GM19468 (cell line): Measurements from ENCODE around the gene ARHGEF26.

ENCODE experiments used
- ATAC-seq: cut with Tn5 transposase; IDR thresholded peaks from one replicate; pipeline ENCODE4 v1.9.1; 2021; ENCODE audit warnings: mild to moderate bottlenecking, moderate library complexity, moderate number of reproducible peaks; ENCODE audit not compliant: unreplicated experiment; ENCODE audit errors: extremely low read depth

ARHGEF26 gene

DNA sequence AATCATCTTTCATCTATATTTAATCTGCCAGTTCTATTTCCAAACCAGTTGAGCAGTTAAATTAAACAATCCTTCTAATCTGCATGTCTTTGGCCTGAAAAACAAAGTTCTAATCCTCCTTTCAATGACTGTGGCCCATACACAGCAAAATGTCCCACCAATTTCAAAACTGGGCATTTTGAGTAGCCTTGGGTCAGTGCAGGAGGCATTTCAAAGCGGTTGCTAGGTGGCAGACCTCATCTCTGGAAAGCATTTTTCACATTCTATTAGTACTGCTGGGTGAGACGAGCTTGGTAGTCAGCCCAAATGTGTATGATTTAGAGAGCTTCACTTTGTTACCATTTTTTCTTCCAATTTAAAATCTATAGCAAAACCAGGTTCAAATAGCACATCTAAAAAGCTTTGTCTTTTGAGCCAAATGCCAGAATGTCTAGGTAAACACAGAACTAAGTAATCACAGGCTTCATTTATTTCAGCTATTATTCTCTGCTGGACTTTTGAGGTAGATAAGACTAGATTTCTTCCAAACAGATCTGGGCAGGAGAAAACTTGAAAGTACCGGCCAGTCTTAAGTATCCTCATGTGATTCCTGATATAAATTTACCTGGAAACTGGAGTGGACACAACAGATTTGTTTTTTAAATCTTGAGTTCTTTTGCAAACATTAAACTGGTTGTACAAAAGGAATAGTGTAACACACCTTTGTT lies 8.9 kb upstream of the ARHGEF26 start:
- no peak for ATAC-seq

- no peak for ATAC-seq
These were observed 7.6 kb upstream of the ARHGEF26 start for GRCh38 chr3:154113609-154114008.

DNA sequence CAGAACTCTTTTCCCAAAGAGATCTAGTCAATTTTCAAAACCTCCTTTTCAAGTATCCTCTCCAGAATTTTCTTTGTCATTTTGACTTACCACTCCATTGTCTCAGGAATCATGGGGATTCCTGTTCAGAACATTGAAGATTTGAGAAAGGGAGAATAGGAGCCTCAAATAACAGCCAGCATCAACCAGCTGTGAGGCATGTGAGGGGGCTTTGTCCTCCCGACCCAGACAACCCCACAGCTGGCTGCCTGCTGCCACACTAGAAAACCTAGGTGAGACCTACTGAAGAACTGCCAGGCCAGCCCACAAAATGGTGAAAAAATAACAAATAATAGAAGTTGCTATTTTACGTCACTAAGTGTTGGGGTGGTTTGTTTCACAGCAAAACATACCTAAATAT lies 5.9 kb upstream of the ARHGEF26 start:
- ATAC-seq = no peak

DNA sequence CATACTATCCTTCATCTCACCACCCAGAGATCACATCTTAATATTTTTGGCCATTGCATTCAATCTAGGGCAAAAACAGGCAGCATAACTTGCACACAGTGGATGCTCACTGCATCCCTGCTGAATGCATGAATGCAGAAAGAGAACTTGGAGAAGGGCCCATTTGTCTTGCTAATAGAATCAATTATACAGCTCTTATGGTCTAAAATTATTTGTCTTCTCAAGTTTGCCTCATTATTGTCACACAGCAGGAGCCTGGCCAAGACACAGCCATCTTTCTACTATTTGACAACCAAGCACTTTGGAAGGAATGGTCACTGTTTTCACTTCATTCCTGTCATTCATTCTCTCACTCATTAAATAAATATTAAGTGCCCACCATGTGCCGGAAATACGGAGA lies 1.2 kb upstream of the ARHGEF26 start:
- ATAC-seq = no peak

DNA sequence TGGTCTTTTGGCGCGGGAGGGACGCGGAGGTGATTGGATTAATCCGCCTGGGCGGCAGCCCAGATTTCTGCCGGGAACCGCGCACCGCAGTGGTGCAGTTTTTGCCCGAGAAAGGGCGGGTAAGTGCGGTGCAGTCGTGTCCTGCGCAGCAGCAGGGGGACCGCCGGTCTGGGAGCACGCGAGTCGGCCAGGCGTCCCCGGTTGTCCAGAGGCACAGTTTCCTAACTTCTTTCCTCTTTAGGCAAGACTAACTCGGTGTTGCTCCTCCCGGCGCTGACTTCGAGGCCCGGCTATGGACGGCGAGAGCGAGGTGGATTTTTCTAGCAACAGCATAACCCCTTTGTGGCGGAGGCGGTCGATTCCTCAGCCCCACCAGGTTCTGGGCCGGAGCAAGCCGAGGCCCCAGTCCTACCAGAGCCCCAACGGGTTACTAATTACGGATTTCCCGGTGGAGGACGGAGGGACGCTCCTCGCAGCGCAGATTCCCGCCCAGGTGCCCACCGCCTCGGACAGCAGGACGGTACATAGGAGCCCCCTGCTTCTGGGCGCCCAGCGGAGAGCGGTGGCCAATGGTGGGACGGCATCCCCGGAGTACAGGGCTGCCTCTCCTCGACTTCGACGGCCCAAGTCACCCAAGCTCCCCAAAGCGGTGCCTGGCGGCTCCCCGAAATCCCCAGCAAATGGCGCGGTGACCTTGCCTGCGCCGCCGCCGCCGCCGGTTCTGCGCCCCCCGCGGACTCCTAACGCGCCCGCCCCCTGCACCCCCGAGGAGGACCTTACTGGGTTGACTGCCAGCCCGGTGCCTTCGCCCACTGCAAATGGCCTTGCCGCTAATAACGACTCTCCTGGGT lies 736 bp downstream of the ARHGEF26 start:
- ATAC-seq = no peak

DNA sequence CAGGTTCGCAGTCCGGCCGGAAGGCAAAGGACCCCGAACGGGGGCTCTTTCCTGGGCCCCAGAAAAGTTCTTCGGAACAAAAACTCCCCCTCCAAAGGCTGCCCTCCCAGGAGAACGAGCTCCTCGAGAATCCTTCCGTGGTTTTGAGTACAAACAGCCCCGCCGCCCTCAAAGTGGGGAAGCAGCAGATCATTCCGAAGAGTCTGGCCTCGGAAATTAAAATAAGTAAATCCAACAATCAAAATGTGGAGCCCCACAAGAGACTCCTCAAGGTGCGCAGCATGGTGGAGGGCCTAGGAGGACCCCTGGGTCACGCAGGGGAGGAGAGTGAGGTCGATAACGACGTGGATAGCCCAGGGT lies 1.3 kb downstream of the ARHGEF26 start:
- no peak for ATAC-seq

GRCh38 chr3:154122912-154123559 lies 1.8 kb downstream of the ARHGEF26 start:
- ATAC-seq = no peak

- no peak for ATAC-seq
These were observed 2.7 kb downstream of the ARHGEF26 start for GRCh38 chr3:154123906-154124305.

- no peak for ATAC-seq
These were observed 4.3 kb downstream of the ARHGEF26 start for GRCh38 chr3:154125378-154126030.

GRCh38 chr3:154126651-154127050 lies 5.5 kb downstream of the ARHGEF26 start:
- no peak for ATAC-seq

GRCh38 chr3:154129625-154130024 lies 8.4 kb downstream of the ARHGEF26 start:
- ATAC-seq = no peak

GRCh38 chr3:154130540-154130939 lies 9.3 kb downstream of the ARHGEF26 start:
- ATAC-seq = no peak

DNA sequence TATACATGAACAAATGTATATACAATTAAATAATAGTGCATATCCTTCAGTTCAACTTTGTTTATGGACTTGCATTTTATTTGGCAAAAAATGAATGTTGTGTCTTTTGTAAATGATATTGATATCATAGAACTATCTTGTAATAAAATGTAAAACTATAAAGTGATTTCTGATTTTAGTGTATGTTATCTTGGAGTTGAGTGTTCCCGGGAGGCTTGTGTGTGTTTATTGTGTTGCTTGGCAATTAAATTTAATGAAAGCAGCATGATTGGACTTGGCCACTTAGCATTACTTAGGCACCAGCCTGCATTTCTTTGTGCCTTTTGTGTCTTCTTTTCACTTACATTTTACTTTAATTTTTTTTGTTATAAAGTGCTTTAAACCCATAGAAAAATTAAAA lies 10.6 kb downstream of the ARHGEF26 start:
- no peak for ATAC-seq

DNA sequence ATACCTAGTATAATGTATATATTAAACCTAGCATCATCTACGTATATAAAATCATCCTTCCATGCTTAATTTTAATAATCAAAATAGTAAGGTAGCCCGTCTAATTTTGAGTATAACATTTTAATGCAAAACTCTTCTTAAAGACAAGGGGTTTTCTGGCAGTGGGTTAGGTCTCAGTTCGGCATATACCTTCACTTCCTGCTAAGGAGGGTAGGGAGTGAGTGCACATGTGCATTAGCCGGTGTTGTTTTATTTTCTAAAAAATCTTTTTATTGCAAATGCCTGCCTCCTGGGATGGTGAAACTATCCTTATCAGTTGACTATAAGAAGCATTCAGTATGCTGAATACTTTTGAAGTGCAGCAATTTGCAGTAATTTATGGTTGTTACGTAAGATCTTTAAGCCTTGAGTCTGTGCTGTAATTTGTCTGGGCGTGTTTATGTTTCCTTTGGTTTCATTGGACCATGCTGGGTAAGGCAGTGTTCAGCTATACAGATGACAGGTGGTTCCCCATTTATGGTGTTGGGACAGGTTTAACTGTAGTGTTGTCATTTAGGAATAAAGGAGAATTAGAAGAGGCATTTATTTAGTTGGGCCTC lies 11.7 kb downstream of the ARHGEF26 start:
- no peak for ATAC-seq

DNA sequence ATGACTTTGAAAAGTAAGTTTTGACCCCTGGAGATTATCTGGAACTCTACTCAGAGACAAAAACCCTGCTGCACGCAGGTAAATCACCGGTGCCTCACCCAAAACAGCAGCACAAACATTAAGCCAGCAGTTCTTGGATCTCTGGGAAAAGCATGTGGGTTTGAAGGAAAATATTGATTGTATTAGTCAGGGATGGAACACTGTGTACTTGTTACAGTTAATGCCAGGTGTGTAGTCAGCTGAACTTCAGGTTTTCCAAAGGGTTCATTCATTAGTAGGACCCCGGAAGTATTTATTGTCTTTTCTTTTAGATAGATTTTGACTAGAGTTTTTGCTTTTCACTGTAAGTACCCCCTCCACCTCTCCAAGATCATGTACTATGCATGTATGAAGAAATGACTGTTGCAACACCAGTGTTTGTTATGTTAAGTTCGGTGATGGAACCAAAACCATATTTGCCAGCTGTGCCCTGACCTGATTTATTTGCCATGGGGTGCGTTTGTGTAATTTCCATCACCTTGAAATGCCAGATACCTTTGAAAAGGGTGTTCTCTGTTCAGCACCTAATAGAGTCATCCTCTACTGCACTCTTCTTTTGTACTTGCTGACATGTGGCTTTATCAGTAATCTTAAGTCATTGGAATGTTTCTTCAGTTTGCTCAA lies 14.5 kb downstream of the ARHGEF26 start:
- no peak for ATAC-seq

DNA sequence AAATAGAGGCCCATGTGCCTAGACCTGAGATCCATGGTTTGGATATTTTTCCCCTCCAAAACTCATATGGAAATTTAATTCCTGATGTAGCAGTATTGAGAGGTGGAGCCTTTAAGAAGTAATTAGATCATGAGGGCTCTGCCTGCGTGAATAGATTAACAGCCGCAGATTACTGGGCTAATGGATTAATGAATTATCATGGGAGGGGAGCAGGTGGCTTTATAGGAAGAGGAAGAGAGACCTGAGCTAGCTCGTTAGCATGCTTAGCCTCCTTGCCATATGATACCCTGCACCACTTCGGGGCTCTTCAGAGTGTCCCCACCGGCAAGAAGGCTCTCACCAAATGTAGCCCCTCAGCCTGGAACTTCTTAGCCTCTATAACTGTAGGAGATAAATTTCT lies 15.8 kb downstream of the ARHGEF26 start:
- ATAC-seq = no peak

DNA sequence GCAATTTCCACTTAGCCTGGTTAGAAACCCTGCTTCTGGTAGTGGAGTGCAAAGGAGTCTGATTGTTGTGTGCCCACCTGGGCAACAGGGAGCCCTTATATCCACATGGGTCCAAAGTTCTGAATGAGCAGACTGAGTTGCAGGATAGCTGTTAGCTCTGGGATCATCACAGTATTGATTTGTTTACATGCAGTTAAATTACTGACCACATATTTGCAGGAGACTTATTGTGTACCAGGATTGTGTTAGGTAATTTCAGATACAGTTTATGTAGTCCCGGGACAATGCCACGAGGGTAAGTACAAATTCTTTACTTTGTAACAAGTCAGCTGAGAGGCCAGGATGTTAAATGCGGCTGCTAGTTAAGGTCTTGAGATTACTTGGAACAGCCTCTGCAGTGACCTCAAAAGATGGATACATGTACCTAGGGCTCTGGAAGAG lies 18.8 kb downstream of the ARHGEF26 start:
- ATAC-seq = no peak

GRCh38 chr3:154142608-154143007 lies 21.4 kb downstream of the ARHGEF26 start:
- no peak for ATAC-seq

- ATAC-seq = no peak
These were observed 22.7 kb downstream of the ARHGEF26 start for GRCh38 chr3:154143873-154144272.
